HL-60/S4 treated with retinoic acid at 250 ng/mL for 4 days and 3 days (cell line): ENCODE data around the gene ABCC1.
"Not testable (repeated sequence)": the region's sequence is repeated elsewhere in the genome, so short reads cannot be mapped to it uniquely, and the experiment has no call there.

Experiments used
- in situ Hi-C: fragments of 300-500 bp; cut with MboI; formaldehyde crosslinking; loops from 2 replicates; pipeline ENCODE4 v1.7.0; 2022; ENCODE audit warnings: low sequenced_read_pairs

ABCC1 gene

DNA sequence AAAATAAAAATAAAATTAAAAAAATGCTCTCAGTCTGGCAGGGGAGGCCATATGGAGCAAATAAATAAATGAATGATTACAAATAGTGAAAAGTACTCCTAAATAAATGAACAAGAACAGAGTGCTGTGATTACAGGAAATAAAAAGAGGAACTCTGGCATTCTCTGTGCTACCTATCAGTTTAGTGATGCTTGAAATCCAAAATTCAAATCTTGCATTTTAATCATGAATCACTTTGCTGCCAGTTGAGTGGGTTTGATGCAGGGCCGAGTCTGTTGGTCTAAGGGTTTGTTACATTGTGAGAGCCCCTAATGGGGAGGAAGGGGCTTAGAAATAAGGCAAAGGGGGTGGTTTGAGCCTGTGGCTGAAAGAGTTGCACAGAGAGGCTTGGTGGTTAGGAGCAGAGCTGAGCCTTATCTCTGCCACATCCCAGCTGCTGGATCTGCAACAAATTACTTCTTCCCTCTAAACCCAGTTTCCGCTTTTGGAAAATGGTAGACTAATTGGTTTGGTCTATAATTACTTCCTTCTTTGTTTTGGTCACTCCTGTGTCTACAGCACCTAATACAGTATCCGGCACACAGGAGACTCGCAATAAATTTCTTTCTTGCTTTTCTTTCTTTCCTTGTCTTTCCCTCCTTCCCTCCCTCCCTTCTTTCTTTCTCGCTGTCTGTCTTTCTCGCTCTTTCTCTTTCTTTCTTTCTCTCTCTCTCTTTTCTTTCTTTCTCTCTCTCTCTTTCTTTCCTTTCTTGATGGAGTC is 6.3 kb upstream of the ABCC1 start:
- in situ Hi-C loops, result no loop called here

DNA sequence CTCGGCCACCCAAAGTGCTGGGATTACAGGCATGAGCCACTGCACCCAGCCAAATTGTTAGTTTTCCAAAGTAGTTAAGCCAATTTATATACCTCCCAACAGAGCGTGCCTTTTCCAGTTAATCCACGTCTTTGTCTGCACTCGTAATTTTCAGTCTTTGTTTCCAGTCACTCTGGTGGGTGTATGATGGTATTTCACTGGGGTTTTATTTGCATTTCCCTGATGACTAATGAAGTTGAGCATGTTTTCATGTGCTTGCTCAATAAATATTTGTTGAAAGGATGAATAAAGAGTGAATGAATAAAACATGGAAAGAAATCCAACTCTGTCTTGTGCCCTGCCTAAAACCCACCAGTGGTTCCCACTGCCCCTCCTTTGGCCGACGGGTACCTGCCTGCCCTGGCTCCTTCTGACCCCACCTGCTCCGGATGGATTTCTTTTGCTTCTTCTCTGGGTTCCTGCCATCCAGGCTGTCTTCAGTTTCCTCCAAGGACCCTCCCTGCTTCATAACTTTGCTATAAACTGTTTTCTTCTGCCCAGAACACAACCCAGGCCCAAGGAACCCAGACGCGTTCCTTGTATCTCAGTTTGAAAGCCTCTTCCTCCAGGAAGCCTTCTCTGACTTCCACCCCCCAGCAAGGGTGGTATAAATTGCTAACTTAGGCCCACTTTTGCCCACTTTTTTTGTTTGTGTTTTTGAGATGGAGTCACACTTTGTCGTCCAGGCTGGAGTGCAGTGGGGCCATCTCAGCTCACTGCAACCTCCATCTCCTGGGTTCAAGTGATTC is 3.0 kb upstream of the ABCC1 start:
- in situ Hi-C loops, result no loop called here

DNA sequence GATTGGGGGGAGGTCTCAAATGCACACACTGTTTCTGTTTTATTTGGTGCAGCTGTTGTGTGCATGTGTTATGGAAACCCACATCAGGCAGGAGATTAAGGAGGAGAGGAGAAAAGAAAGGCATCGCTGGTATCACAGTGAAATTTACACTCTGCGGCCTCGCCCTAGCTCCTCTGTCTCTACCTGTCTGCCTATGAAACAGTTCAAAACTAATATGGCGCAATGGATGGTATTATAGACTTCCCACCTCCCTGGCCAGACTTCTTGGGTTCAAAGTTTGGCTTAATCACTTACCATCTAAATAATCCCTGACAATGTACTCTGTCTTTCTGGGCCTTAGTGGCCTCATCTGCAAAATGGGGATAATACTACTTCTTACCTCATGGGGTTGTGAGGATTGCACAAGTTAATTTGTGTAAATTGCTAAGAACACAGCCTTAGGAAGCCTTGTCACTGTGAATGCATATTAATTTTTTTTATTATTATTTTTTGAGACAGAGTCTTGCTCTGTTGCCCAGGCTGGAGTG is 1.4 kb upstream of the ABCC1 start:
- in situ Hi-C loops, result no loop called here

DNA sequence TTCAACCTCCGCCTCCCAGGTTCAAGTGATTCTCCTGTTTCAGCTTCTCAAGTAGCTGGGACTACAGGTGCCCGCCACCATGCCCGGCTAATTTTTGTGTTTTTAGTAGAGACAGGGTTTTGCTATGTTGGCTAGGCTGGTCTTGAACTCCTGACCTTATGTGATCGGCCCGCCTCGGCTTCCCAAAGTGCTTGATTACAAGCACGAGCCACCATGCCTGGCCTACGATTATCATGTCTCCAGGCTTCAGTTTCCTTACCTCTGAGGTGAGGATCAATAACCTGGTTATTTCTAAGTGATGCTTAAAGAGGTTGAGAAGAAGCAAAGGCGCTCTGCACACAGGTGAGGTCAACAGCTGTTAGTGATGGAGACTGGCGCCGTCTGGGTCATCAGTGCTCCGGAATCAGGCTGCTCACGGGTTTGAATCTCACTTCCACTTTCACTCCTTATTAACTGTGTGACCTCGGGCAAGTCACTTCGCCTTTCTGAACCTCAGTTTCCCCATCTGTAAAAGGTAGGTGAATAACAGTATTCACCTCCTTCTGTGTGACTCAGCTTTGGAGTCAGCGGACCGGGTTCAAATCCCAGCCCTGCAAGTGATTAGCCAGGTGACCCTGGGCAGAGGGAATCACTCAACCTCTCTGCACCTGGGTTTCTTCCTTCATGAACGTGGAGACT is 745 bp upstream of the ABCC1 start:
- in situ Hi-C loops, result no loop called here

DNA sequence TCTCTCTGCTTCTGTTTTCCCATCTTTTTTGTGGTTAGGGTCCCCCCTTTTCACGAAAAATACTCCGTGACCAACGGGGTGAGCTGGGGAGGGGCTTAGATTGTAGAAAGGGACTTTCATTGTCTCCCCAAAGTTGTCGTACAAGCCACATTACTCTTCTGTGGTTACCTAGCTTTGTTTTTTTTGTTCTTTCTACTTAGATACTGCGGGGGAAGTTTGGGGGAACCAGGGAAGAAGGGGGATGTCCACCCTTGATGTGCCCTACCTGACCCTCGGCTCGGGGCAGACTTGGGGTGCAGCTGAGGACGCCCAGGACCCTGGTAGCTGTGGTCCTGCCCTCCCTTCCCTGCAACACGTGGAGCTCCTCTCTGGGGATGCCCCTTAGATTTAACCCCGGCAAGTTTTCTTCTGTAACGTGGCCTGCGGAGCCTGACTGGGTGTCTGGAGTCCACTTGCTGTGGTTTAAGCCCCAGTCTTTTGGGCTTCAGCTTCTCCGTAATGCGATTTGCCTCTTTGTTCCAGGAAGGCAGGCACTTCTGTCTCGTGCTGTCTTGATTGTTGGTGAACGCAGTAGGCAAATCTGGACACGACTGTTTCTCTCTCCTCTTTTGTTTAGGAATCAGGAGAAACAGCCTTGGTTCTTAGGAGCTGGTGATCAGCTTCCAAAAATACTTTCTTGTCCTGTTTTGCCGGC is 892 bp downstream of the ABCC1 start:
- in situ Hi-C loops, result no loop called here

DNA sequence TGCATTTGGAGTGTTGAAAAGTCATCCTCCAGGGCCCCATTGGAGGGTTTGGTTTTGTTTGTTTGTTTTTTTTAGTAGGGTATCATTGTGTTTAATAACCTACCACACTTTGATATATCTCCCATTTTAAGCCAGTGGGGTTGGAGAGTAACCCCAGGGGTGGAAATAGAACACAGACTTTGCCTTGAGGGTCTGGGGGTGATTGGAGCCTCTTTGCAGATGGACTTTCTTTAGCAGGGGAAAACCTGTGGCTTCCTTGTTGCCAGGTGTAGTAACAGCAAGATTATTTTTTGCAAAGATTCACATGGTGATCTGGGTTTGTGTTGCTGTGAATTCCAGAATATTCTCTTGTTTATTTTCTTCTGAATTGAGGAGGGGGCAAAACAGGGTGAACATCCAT is 1.5 kb downstream of the ABCC1 start:
- in situ Hi-C loops, result no loop called here

DNA sequence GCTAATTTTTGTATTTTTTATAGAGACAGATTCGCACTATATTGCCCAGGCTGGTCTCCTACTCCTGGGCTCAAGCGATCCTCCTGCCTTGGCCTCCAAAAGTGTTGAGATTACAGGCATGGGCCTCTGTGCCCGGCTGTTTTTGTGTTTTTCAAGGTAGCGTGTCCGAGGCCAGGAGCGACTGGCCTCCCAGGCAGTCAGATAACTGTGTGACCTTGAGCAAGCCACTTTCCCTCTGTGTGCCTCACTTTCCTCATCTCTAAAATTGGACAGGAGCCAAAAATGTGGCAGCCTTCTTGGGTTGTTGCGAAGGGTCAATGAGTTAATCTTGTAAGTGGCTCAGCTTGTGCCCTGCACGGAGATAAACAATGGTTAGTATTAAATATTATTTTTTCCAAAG is 2.4 kb downstream of the ABCC1 start:
- in situ Hi-C loops, result no loop called here

DNA sequence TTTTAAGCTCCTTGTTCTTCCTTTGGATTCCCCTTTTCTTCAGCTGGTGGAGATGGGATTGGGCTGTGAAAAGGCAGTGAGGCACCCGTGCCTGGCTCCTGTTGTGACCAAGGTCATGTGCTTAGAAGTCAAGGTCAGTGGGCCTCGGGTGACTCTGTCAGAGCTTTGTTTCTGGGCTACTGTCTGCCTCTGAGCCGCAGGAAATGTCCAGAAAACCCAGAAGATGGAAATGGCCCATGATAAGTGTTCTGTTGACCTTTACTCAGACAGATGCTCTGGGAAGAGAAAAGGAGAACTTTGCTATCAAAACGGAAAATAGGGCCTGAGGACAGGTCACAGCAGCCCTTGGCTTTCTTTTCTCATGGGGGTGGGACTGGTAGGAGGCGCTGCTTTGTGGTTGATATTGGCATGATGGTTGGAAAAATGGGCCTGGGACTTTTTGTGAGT is 2.9 kb downstream of the ABCC1 start:
- in situ Hi-C loops, result no loop called here

DNA sequence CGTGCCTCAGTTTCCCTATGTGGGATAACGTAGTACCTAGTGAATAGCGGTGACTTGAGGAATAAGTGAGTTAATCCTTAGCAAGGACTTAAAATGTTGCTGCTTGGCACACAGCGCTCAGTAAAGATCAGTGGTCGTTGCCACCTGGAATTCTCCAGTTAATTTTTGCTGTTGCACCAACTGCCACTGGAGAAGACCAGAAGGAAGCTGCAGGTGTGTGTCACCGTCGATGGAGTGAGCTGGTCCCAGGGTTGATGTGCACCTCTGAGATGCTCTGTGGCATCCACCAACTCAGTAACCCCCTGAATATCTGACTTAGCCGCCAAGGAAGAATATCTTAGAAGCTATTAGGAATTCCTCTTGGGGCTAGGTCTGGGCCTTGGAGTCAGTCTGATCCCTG is 4.1 kb downstream of the ABCC1 start:
- in situ Hi-C loops, result no loop called here

DNA sequence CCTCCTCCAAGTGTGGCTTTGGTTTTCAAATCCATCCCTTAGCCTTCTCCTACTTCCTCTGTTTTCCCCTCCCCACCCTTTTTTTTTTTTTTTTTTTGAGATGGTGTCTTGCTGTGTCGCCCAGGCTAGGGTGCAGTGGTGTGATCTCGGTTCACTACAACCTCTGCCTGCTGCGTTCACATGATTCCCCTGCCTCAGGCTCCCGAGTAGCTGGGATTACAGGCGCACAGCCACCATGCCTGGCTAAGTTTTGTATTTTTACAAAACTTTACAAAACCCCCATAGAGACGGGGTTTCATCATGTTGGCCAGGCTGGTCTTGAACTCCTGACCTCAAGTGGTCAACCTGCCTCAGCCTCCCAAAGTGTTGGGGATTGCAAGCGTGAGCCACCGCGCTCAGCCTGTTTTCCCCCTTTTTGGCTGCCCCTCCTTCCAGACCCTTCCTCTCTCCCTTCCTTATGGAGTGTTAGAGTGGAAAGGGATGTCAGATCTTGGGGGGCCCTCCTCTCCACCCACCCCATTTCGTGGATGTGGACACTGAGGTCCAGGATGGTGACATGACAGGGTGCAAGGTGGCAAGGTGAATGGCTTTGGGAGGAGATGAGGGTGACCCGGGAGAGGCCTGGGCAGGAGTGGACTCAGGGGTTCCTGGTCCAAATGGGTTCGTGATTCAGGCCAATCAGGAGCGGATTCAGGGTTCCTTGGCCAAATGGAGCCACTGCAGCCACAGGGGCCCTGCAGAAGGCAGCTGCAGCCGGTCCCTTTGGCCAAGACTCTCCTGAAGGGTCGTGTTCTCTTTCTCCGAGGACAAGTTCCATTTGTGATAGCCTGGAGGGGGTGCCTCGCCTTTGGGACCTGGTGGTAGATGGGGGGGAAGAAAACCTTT is 4.8 kb downstream of the ABCC1 start:
- in situ Hi-C loops, result no loop called here

DNA sequence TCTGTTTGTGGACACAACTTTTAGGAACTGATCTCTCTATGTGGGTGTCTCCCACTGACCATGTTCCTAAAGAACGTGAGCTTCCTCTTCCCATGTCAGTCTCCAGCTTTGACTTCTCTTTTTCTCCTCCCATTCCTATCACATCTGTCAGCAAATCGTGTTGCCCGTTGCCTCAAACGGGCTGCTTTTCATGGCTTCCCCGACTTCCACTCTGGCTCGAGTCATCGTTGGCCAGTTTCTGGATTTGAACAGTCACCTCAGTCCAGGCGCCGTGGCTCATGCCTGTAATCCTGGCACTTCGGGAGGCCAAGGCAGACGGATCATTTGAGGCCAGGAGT is 5.4 kb downstream of the ABCC1 start:
- in situ Hi-C loops, result no loop called here

DNA sequence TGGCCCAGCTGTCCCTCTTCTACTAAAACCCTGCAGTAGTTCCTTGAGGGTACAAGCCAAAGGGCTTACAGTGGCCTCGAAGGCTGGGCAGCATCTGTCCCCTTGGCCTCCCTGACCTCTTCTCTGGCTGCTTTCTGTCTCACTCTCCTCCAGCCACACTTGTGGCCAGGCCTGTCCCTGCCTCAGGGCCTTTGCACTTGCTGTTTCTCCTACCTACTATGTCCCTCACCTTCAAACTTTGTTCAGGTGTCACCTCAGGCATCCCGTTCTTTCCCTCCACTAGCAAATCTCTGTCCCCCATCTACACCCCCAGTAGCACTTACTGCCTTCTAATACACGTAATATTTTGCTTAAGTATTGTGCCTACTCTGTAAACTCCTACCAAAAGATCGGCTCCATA is 6.0 kb downstream of the ABCC1 start:
- in situ Hi-C loops, result no loop called here

DNA sequence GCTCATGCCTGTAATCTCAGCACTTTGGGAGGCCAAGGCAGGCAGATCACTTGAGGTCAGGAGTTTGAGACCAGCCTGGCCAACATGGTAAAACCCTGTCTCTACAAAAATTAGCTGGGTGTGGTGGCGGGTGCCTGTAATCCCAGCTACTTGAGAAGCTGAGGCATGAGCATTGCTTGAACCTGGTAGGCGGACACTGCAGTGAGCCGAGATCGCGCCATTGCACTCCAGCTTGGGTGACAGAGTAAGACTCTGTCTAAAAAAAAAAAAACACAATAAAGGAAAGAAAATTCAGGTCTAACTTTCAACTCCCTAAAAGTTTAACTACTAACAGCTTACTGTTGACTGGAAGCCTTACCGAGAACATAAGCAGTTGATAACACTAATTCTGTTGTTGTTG is 6.7 kb downstream of the ABCC1 start:
- in situ Hi-C loops, result not testable (repeated sequence)

DNA sequence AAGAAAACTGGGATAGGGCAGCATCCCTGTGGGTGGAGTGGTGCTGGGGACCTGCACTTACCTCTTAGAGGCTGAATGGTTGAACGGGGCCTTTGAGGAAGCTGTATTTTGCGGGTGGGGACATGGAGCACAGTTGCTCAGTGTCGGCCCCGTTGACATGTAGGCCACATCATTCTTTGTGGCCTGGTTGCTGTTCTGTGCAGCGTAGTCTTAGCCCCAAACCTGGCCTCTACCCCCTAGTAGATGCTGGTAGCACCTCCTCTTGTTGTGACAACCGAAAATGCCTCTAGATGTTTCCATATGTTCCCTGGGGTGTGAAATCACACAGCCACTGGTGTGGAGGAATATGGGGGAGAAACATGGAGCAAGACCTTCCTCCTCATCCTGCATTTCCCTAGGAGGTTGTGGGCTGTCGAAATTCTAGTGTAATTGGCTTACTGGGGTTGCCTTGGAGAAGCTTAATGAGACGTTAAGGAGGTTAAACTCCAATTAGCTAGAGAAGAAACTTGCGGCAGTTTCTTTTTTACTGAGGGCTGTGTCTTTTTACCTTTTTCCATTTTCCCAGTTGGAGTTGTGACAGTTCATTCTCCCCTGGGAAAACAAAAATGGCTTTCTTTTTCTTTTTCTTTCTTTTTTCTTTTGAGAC is 9.4 kb downstream of the ABCC1 start:
- in situ Hi-C loops, result no loop called here

DNA sequence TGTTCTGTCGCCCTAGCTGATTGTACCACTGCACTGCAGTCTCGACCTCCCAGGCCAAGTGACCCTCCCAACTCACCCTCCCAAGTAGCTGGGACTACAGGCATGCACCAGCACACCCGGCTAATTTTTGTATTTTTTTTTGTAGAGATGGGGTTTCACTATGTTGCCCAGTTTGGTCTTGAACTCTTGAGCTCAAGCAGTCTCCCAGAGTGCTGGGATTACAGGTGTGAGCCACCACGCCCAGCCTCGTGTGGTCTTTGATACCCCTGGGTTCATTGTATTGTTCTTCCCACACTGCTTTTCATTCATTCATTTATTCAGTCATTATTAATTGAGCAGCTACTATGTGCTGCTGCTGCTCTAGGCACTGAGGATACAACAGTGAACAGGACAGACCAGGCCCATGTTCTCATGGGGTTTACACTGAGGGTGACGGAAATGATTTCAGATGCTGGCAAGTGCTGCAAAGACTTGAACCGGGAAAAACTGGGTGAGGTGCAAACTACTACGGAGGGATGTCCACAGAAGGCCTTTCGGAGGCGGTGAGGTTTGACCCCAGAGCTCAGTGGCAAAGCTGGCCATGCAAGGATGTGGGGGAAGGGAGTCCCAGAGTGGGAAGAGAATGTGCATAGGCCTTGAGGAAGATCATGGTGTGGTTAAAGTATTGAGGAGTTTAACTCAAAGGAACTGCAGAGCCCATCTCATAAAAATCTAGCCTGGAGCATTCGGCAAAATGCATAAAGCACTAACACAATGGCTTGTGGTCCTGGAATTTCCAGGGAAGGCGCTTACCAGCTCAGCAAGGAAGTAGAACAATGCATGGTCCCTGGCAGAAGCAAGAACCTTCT is 10.9 kb downstream of the ABCC1 start:
- in situ Hi-C loops, result no loop called here

DNA sequence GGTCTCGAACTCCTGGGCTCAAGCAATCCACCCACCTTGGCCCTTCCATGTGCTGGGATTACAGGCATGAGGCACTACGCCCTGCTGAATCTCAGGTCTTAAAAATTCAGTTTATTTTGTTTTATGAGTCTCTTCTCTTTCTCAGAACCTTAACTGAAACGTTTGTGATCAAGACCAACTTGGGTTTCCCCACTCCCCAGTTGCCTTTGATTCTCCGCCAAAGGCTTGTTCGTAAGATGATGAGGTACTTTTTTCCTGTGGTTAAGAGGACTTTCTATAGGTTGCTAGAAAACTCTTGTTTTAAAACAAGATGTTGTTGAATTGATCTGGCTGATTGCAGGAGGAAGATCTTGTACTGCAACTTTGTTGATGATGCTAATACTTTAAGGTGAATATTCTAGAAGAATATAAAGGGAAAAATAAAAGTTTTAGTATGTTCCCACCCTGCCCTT is 11.7 kb downstream of the ABCC1 start:
- in situ Hi-C loops, result no loop called here

DNA sequence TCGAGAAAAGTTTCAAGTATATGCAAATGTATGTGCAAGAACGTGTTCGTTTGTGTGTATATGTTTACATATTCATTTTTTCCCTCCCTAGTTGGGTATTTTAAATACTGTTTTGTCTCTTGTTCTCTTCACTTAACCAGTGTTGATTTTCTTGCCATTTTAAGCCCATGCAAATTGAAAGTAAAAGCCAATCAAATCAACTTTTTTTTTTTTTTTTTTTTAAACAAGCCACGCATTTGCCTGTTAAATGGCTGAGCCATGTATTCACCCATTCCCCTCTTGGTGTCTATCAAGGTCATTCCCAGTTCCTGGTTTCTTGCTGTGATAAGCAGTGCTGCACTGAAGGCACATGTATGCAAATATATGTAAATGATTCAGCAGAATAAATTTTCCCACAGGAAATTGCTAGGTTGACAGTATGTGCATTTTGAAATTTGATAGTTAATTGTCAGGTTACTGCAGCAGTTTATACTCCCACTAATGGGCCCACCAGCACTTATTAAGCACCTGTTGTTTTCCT is 12.2 kb downstream of the ABCC1 start:
- in situ Hi-C loops, result no loop called here

DNA sequence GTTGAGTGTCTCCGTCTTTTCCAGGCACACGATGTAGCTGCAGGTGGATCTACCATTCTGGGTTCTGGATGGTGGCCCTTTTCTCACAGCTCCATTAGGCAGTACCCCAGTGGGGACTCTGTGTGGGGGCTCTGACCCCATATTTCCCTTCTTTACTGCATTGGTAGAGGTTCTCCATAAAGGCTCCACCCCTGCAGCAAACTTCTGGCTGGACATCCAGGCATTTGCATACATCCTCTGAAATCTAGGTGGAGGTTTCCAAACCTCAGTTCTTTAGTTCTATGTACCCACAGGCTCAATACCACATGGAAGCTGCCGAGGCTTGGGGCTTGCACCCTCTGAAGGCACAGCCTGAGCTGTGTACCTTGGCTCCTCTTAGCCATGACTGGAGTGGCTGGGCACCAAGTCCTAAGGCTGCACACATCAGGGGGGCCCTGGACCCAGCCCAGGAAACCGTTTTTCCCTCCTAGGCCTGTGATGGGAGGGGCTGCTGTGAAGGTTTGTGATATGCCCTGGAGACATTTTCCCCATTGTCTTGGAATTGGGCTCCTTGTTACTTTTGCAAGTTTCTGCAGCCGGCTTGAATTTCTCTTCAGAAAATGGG is 14.0 kb downstream of the ABCC1 start:
- in situ Hi-C loops, result no loop called here
